MM.1S (cell line): ENCODE data around the gene FUT8.

Experiments
- DNase-seq: peaks from one replicate; pipeline ENCODE4 v3.0.0-alpha.2; 2015
- H2AFZ ChIP-seq: fragments of 300-600 bp; sonication (generic); 2 replicates; pipeline ENCODE4 v1.6.0; 2016; ENCODE audit warnings: antibody characterized with exemption, low read length
- H3F3A ChIP-seq: fragments of 300-600 bp; sonication (generic); 2 replicates; pipeline ENCODE4 v1.6.1; 2016; ENCODE audit warnings: mild to moderate bottlenecking, antibody characterized with exemption, low read length, moderate library complexity, mixed read lengths; ENCODE audit not compliant: insufficient read depth
- H3K27ac ChIP-seq: fragments of 300-600 bp; sonication (generic); 2 replicates; pipeline ENCODE4 v1.5.1; 2016; ENCODE audit warnings: mild to moderate bottlenecking, low read length
- H3K27me3 ChIP-seq: fragments of 300-600 bp; sonication (generic); replicated peaks from 2 replicates; pipeline ENCODE4 v1.6.0; 2016; ENCODE audit warnings: low read length; ENCODE audit not compliant: insufficient read depth
- H3K36me3 ChIP-seq: fragments of 300-600 bp; sonication (generic); replicated peaks from 2 replicates; pipeline ENCODE4 v1.6.1; 2016; ENCODE audit warnings: mild to moderate bottlenecking, low read length, mixed read lengths; ENCODE audit not compliant: insufficient read depth
- H3K4me1 ChIP-seq: fragments of 300-600 bp; sonication (generic); 2 replicates; pipeline ENCODE4 v1.6.1; 2016; ENCODE audit warnings: low read length, mixed read lengths
- H3K4me2 ChIP-seq: fragments of 300-600 bp; sonication (generic); 2 replicates; pipeline ENCODE4 v1.6.0; 2016; ENCODE audit warnings: low read depth, low read length
- H3K4me3 ChIP-seq: fragments of 300-600 bp; sonication (generic); 2 replicates; pipeline ENCODE4 v1.5.1; 2016; ENCODE audit warnings: low read length, mixed read lengths
- H3K79me2 ChIP-seq: fragments of 300-600 bp; sonication (generic); 2 replicates; pipeline ENCODE4 v1.6.1; 2016; ENCODE audit warnings: mixed run types, low read length, mixed read lengths
- H3K9ac ChIP-seq: fragments of 300-600 bp; sonication (generic); 2 replicates; pipeline ENCODE4 v1.6.1; 2016; ENCODE audit warnings: low read length, mixed read lengths
- H3K9me2 ChIP-seq: fragments of 300-600 bp; sonication (generic); replicated peaks from 2 replicates; pipeline ENCODE4 v1.6.1; 2016; ENCODE audit warnings: mild to moderate bottlenecking, low read length, mixed read lengths; ENCODE audit not compliant: insufficient read depth
- H3K9me3 ChIP-seq: fragments of 300-600 bp; sonication (generic); replicated peaks from 2 replicates; pipeline ENCODE4 v1.6.1; 2016; ENCODE audit warnings: mild to moderate bottlenecking, low read length, mixed read lengths; ENCODE audit not compliant: insufficient read depth
- H4K20me1 ChIP-seq: fragments of 300-600 bp; sonication (generic); 2 replicates; pipeline ENCODE4 v1.6.1; 2016; ENCODE audit warnings: mild to moderate bottlenecking, low read length, moderate library complexity, mixed read lengths; ENCODE audit not compliant: insufficient read depth
- EZH2 ChIP-seq: fragments of 300-600 bp; sonication (generic); optimal IDR thresholded peaks from 2 replicates; pipeline ENCODE3; 2017; ENCODE audit warnings: low read depth, mild to moderate bottlenecking, antibody characterized with exemption, low read length, mixed read lengths
- EZH2phosphoT487 ChIP-seq: fragments of 300-600 bp; sonication (generic); IDR thresholded peaks from 2 replicates; pipeline ENCODE4 v1.6.1; 2018; ENCODE audit warnings: antibody characterized with exemption, low read length
- TF ChIP-seq, protein P1 (sequence below): fragments of 300-600 bp; sonication (generic); IDR thresholded peaks from 2 replicates; pipeline ENCODE4 v1.5.1; 2016; ENCODE audit warnings: antibody characterized with exemption, low read length, mixed read lengths

Gene FUT8

DNA sequence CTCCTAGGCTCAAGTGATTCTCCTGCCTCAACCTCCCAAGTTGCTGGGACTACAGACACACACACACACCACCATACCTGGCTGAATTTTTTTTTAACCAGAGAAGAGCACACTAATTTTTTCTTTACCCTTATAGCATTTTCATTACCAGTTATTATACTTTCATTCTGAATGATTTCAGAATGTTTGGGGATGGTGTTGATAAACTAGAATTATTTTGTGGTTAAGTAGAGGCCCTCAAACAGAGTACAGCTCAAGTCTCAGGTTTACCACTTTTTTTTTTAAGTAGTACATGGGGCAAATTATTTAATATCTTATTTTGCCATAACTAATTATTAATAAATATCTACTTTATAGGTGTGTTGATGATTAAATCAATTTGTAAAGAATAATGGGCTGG lies 86.6 kb downstream of the FUT8 start:
- no peaks in the 10 kb centered on the region for H3K9me3 ChIP-seq
- no peak overlapping the region for H3K9ac ChIP-seq
- no peak for TF ChIP-seq EZH2phosphoT487
- TF ChIP-seq, protein P1, sequence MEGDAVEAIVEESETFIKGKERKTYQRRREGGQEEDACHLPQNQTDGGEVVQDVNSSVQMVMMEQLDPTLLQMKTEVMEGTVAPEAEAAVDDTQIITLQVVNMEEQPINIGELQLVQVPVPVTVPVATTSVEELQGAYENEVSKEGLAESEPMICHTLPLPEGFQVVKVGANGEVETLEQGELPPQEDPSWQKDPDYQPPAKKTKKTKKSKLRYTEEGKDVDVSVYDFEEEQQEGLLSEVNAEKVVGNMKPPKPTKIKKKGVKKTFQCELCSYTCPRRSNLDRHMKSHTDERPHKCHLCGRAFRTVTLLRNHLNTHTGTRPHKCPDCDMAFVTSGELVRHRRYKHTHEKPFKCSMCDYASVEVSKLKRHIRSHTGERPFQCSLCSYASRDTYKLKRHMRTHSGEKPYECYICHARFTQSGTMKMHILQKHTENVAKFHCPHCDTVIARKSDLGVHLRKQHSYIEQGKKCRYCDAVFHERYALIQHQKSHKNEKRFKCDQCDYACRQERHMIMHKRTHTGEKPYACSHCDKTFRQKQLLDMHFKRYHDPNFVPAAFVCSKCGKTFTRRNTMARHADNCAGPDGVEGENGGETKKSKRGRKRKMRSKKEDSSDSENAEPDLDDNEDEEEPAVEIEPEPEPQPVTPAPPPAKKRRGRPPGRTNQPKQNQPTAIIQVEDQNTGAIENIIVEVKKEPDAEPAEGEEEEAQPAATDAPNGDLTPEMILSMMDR = no peak
- no peak for TF ChIP-seq EZH2
- no peak overlapping the region for H3K27ac ChIP-seq
- H3K36me3 ChIP-seq = no peaks in the 10 kb centered on the region
- H3K27me3 ChIP-seq = no peaks in the 10 kb centered on the region
- no peaks in the 10 kb centered on the region for H3F3A ChIP-seq
- no peak overlapping the region for H3K4me3 ChIP-seq
- H3K9me2 ChIP-seq = no peaks in the 10 kb centered on the region
- no peaks in the 10 kb centered on the region for H4K20me1 ChIP-seq
- H3K4me1 ChIP-seq = no peaks in the 10 kb centered on the region
- no peak for DNase-seq
- H3K79me2 ChIP-seq = 0 out of 2 replicates have a peak, but pooled peaks cover 7% of the 10 kb centered on the region
- no peak overlapping the region for H2AFZ ChIP-seq
- no peak overlapping the region for H3K4me2 ChIP-seq

DNA sequence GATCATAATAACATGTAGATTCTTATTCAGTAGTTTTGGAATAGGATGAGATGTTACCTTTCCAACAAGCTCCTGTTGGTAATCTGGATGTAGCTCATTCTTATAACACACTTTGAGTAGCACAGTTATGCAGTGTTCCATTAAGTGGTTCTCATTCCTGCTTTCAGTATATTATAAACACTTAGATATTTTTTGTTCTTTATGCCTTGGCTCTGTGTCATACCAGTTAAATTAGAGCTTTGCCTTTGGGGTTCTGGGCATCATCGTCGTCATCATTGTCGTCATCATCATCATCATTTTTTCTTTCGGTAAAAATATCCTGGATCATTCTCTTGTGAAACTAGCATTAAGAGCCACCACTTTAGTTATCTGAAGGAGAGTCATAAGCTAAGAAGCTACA lies 87.5 kb downstream of the FUT8 start:
- H3K27me3 ChIP-seq = no peaks in the 10 kb centered on the region
- no peaks in the 10 kb centered on the region for H3F3A ChIP-seq
- TF ChIP-seq EZH2 (no peak), EZH2phosphoT487 (no peak)
- TF ChIP-seq, protein P1 = no peak
- no peak overlapping the region for H3K4me3 ChIP-seq
- H3K79me2 ChIP-seq = 0 out of 2 replicates have a peak, but pooled peaks cover 7% of the 10 kb centered on the region
- no peaks in the 10 kb centered on the region for H3K4me1 ChIP-seq
- no peak overlapping the region for H2AFZ ChIP-seq
- H3K9me2 ChIP-seq = no peaks in the 10 kb centered on the region
- no peak overlapping the region for H3K9ac ChIP-seq
- no peaks in the 10 kb centered on the region for H4K20me1 ChIP-seq
- no peaks in the 10 kb centered on the region for H3K9me3 ChIP-seq
- DNase-seq = no peak
- H3K27ac ChIP-seq = no peak overlapping the region
- no peaks in the 10 kb centered on the region for H3K36me3 ChIP-seq
- H3K4me2 ChIP-seq = no peak overlapping the region

DNA sequence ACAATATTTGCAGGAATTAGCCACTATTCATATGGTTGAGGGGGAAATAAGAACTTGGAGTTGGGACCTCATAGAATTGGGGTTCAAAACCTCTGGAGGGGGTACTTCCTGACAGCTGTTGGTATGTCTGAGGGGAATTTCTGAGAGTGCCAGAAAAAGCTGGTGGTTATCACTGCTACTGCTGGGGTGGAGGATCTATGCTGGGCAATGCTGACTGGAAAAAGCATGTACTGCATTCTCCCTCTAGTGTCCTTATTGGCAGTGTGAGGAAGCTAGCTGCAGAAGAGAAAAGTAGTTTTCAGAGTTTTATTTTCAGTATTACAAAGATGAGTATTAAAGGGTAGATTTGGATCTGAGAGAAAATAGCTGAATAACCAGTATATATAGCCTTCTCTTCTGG lies 88.8 kb downstream of the FUT8 start:
- H3K4me1 ChIP-seq = no peaks in the 10 kb centered on the region
- H3K9ac ChIP-seq = no peak overlapping the region
- DNase-seq = no peak
- no peaks in the 10 kb centered on the region for H3F3A ChIP-seq
- no peak overlapping the region for H3K27ac ChIP-seq
- H3K9me3 ChIP-seq = no peaks in the 10 kb centered on the region
- H2AFZ ChIP-seq = no peak overlapping the region
- no peak overlapping the region for H3K4me3 ChIP-seq
- H3K9me2 ChIP-seq = no peaks in the 10 kb centered on the region
- no peaks in the 10 kb centered on the region for H3K36me3 ChIP-seq
- H3K4me2 ChIP-seq = no peak overlapping the region
- 0 out of 2 replicates have a peak, but pooled peaks cover 7% of the 10 kb centered on the region for H3K79me2 ChIP-seq
- H3K27me3 ChIP-seq = no peaks in the 10 kb centered on the region
- TF ChIP-seq, protein P1 = no peak
- TF ChIP-seq EZH2 = no peak
- no peak for TF ChIP-seq EZH2phosphoT487
- H4K20me1 ChIP-seq = no peaks in the 10 kb centered on the region
